ENCODE measurements around the gene TUBGCP4. TPM values are rescaled to one million over a fixed set of nuclear protein-coding genes. Genes with fewer than 3 reads are reported as not detected.

Gene TUBGCP4
- total RNA-seq, 2 experiments from 2014 or later = 36.0 to 43.9 TPM

GRCh38 chr15:43404130-43404529, 33.2 kb downstream of the TUBGCP4 start:
- H3K79me2 ChIP-seq (ENCODE audit: insufficient read depth, low read depth, low read length) = no peaks in the 10 kb centered on the region
- H4K20me1 ChIP-seq (ENCODE audit: insufficient read depth, low read length) = no peaks in the 10 kb centered on the region
- no peak for TF ChIP-seq CTCF (conservative IDR thresholded peaks at IDR 0.05; ENCODE audit: low read length)
- TF ChIP-seq EZH2phosphoT487 (IDR thresholded peaks at IDR 0.05; ENCODE audit: borderline replicate concordance, low read depth, low read length) = no peak
- ChIA-PET POLR2A (interaction anchor here (0.5 kb wide), 2 partner anchors 142 to 1174 kb away, joined by 3 read pairs; no protein-coding TSS in a partner anchor), CTCF (ENCODE audit: unreplicated experiment) (no interaction called here)
- H2AFZ ChIP-seq (ENCODE audit: low read length) = no peak overlapping the region
- H3K4me3 ChIP-seq (ENCODE audit: low read depth, low read length, poor library complexity, severe bottlenecking) = no peak overlapping the region
- BruUV-seq (replicated peaks) = no TSS peak
- no peaks in the 10 kb centered on the region for H3K9me2 ChIP-seq (ENCODE audit: insufficient read depth, low read length)
- DNase-seq (ENCODE audit: low spot score) = no peak
- intact Hi-C loops (cut with micrococcal nuclease; ENCODE audit: unreplicated experiment) = no loop called here
- H3K4me1 ChIP-seq (ENCODE audit: insufficient read depth, low read length, poor library complexity, severe bottlenecking) = no peaks in the 10 kb centered on the region
- H3K4me2 ChIP-seq (ENCODE audit: low read length) = no peak overlapping the region
- no peak overlapping the region for H3K27ac ChIP-seq (ENCODE audit: low read depth, low read length, poor library complexity, severe bottlenecking)
- H3K36me3 ChIP-seq (ENCODE audit: insufficient read depth, low read length) = peaks cover 99% of the 10 kb centered on the region
- H3K9me3 ChIP-seq (ENCODE audit: low read length) = no peaks in the 10 kb centered on the region

- H2AFZ ChIP-seq (ENCODE audit: low read length) = no peak overlapping the region
- H3K4me1 ChIP-seq (ENCODE audit: insufficient read depth, low read length, poor library complexity, severe bottlenecking) = no peaks in the 10 kb centered on the region
- no peaks in the 10 kb centered on the region for H3K9me3 ChIP-seq (ENCODE audit: low read length)
- no peak overlapping the region for H3K4me2 ChIP-seq (ENCODE audit: low read length)
- DNase-seq (ENCODE audit: low spot score) = no peak
- no peak overlapping the region for H3K4me3 ChIP-seq (ENCODE audit: low read depth, low read length, poor library complexity, severe bottlenecking)
- no peaks in the 10 kb centered on the region for H3K79me2 ChIP-seq (ENCODE audit: insufficient read depth, low read depth, low read length)
- ChIA-PET CTCF (ENCODE audit: unreplicated experiment) (no interaction called here), POLR2A (no interaction called here)
- H3K27ac ChIP-seq (ENCODE audit: low read depth, low read length, poor library complexity, severe bottlenecking) = no peak overlapping the region
- no peak for TF ChIP-seq EZH2phosphoT487 (IDR thresholded peaks at IDR 0.05; ENCODE audit: borderline replicate concordance, low read depth, low read length)
- no peak for TF ChIP-seq CTCF (conservative IDR thresholded peaks at IDR 0.05; ENCODE audit: low read length)
- BruUV-seq (replicated peaks) = no TSS peak
- intact Hi-C loops (cut with micrococcal nuclease; ENCODE audit: unreplicated experiment) = no loop called here
- H4K20me1 ChIP-seq (ENCODE audit: insufficient read depth, low read length) = no peaks in the 10 kb centered on the region
- H3K36me3 ChIP-seq (ENCODE audit: insufficient read depth, low read length) = peaks cover 100% of the 10 kb centered on the region
- H3K9me2 ChIP-seq (ENCODE audit: insufficient read depth, low read length) = no peaks in the 10 kb centered on the region
Observed at GRCh38 chr15:43406189-43406588, 35.3 kb downstream of the TUBGCP4 start.

GRCh38 chr15:43406808-43407207, 35.9 kb downstream of the TUBGCP4 start:
- ChIA-PET CTCF (ENCODE audit: unreplicated experiment) (no interaction called here), POLR2A (no interaction called here)
- peaks cover 100% of the 10 kb centered on the region for H3K36me3 ChIP-seq (ENCODE audit: insufficient read depth, low read length)
- H4K20me1 ChIP-seq (ENCODE audit: insufficient read depth, low read length) = no peaks in the 10 kb centered on the region
- TF ChIP-seq EZH2phosphoT487 (IDR thresholded peaks at IDR 0.05; ENCODE audit: borderline replicate concordance, low read depth, low read length) = no peak
- H3K27ac ChIP-seq (ENCODE audit: low read depth, low read length, poor library complexity, severe bottlenecking) = no peak overlapping the region
- DNase-seq (ENCODE audit: low spot score) = no peak
- H3K9me3 ChIP-seq (ENCODE audit: low read length) = no peaks in the 10 kb centered on the region
- H3K4me3 ChIP-seq (ENCODE audit: low read depth, low read length, poor library complexity, severe bottlenecking) = no peak overlapping the region
- H3K4me2 ChIP-seq (ENCODE audit: low read length) = no peak overlapping the region
- no peaks in the 10 kb centered on the region for H3K9me2 ChIP-seq (ENCODE audit: insufficient read depth, low read length)
- H2AFZ ChIP-seq (ENCODE audit: low read length) = no peak overlapping the region
- H3K79me2 ChIP-seq (ENCODE audit: insufficient read depth, low read depth, low read length) = no peaks in the 10 kb centered on the region
- intact Hi-C loops (cut with micrococcal nuclease; ENCODE audit: unreplicated experiment) = no loop called here
- BruUV-seq (replicated peaks) = no TSS peak
- H3K4me1 ChIP-seq (ENCODE audit: insufficient read depth, low read length, poor library complexity, severe bottlenecking) = no peaks in the 10 kb centered on the region
